GM11168 (cell line): ENCODE measurements around the gene XPNPEP1.

Experiments
- in situ Hi-C: fragments of 300-500 bp; cut with MboI; formaldehyde crosslinking; loops from one replicate; pipeline ENCODE4 v1.12.0; 2022; ENCODE audit warnings: low sequenced_read_pairs; ENCODE audit not compliant: unreplicated experiment

The XPNPEP1 gene

DNA sequence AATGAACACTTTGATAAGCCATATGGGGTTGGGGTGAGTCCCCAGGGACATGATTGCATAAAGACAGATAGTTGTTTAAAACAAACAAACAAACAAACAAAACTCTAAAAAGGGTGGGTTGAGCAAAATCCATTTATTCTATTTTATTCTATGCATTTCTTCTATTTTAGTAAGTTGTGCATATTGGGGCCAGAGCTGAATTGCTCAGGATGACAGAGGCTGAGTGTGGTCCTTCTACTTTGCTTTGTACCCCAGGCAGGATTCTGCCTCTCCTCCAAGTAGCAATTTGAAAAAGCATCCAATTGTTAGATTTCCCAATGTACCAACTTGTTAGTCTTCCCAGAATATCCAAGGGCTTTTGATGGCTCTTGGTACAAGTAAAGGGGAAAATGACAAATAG, 29.2 kb upstream of the XPNPEP1 start:
- in situ Hi-C loops, result no loop called here

DNA sequence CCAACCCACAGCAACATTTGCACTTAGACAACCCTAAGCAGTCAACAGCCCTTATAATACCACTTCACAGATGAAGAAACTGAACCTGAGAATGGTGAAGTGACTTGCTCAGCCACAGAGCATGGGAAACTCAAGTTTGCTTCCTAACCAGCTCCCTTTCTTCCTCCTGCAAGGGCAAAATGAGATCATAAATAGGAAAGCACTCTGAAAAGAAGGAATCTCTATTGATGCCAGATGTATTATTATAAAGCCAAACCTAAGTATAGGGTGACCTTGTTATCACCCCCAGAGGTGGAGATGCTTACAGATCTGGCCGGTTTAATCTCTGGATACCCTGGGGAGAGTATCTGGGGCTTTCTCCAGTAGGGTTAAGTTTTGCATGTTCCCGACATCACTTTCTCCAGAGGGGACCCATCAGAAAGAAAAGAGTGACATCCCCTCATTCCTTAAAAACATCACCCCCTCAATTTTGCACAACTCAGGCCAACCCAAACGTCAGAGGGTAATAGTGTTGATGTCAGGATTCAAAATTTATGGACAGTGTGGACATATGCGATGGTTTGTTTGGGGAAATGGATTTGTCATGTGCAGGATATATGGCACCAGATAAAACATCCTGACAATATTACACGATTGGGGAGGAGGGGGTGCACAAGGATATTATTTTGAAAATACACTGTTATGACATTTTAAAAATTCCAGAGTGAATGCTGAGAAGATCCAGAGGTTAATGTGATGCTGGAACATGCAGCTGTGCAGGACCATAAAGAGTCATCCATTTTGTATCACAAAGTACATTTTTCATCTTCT, 24.0 kb upstream of the XPNPEP1 start:
- in situ Hi-C loops, result no loop called here

DNA sequence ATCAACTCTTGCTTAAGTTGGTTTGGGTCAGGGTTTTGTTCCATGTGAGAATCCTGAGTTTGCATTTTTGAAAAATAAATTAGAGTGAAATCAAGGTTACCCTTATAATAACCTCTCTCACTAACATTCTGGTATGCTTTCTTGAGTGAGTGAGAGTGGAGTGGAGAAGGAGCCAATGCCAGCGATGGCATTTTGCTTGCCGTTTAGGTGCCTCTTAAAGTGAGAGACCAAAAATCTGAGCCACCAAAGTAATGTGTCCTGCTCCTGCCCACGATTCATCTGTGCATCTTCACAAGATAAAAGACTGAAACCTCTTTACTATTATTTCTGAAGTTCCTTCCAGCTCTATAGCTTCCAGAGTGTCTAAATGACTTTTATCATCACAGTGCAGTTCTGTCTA, 23.4 kb upstream of the XPNPEP1 start:
- in situ Hi-C loops, result no loop called here

DNA sequence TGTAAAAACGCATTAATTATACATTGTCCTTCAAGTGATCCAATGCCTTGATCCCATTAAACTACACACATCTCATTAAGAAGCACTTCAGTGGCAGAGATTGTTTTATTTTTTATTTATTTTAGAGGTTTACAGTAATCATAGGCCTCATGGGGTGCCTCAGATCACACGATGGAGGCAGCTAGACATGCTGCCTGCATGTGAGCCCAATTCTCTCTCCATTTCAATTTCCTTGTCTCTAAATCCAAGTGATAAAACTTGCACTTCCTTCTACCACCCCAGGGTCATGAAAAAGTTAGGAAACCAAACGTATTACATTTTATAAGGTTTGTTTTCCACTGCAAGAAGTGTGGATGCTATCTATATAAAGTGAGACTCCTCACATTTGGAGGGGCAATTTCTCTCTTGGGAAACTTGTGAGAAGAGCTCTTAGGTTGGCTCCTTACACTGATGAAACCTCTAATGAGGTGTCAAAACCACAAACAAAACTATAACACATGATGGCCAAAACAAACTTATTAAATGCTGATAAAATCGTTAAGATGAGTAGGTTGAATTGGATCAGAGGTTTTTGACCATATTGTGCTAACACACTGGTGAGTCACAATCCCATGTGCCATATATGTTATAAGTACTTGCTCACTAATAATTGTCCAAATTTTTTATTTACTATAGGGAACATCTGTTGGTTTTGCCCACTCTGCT, 22.3 kb upstream of the XPNPEP1 start:
- in situ Hi-C loops, result no loop called here

DNA sequence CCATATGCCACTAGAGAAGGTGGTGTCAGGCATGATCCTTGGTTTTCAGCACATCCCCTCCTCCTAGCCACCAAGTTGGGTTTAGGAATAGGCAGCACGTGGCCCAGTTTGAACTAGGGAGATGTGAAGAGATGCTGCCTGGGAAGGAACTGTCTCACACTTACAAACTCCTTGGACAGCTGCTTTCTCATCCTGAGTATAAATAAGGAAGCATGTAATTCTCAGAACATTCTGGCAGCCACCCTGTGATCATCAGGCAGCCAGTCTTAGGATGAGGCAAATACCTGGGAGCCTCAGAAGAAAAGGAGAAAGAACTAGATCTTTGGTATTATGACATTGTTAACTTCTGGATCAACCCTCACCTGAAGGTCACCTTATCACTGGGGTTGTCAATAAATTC, 21.3 kb upstream of the XPNPEP1 start:
- in situ Hi-C loops, result no loop called here

DNA sequence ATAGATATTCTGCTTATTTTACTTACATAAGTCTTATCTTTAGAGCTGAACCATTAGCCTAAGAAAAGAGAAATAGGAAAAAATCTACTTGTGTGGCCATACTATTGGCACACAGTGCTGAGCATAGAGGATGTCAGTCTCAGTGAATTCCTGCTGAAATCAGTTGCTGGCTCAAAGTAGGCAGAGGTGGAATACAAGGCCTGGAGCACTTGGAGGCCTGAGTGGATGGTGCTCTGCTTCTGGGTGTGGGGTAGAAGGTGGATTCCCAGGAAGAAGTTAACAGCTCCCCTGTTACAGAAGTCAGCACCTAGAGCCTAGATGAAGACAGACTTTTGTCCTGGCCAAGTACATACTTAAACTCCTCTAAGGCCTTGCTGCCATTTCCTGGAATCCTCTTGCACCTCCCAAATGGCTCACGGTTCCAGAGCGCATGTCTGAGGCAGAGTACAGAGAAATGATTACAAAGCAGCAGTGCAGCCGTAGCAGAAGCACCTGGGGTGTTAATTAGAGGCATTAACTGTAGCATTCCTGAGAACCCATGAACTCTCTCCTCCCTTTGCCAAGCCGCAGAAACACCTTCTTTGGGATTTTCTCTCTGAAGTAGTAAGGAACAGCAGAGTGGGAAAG, 18.0 kb upstream of the XPNPEP1 start:
- in situ Hi-C loops, result no loop called here

DNA sequence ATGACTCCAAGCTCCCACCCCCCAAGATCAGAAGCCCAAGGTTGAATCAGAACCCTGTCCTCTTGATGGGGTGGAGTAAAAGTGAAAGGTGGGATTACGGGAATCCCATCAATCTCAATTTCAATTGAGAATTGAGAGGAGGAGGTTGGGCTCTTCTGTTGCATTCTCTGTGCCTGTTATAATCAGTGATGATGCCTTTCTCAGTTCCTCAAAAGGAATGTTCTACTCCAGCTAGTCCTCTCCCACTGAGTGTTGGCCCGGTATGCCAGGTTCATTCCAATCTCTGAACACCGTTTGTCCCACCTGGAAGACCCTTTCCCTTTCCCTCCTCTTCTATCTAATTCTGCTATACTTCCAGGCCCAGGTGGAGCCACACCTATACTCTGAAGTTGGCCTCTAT, 17.2 kb upstream of the XPNPEP1 start:
- in situ Hi-C loops, result no loop called here

DNA sequence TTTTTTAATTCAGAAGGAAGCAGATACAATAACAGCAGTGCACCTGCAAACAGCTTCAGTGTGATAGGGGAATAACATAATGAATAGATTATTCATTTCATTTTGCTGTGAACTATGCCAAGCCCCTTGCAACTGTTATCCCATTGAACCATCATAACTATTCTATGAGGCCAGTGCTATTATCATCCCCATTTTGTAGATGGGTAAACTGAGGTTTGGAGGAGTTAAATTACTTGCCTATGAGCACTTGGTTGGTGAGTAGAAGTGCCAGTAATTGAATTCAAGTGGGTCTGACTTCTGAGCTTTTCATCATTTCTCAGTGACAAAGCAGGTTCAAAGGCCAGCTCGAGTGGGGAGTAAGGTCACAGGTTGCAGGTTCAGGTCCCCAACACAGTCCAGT, 16.8 kb upstream of the XPNPEP1 start:
- in situ Hi-C loops, result no loop called here

DNA sequence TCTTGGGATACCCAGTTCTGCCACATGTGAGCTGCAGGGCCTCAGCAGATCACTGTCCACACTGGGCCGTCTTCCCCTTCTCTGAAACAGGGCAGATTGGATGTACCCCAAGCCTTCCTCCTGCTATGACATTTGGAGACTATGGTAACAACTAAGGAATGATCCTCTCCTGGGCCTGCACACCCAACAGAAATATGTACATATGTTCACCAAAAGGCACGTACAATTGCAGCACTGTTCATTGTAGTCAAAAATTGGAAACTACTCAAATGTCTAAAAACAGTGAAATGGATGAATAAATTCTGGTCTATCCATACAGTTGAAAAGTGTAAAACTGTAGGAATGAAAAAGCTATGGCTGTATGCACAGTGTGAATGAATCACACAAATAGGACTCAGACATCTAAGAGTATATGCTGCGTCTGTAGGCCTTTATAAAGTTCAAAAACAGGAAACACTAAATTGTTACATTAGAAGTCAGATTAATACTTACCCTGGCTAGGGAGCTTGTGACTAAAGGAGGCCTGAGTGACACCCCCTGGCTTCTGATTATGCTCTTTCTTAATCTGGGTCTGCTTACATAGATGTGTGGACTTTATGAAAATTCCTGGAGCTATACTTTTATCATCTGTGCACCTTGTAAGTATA, 16.1 kb upstream of the XPNPEP1 start:
- in situ Hi-C loops, result no loop called here

DNA sequence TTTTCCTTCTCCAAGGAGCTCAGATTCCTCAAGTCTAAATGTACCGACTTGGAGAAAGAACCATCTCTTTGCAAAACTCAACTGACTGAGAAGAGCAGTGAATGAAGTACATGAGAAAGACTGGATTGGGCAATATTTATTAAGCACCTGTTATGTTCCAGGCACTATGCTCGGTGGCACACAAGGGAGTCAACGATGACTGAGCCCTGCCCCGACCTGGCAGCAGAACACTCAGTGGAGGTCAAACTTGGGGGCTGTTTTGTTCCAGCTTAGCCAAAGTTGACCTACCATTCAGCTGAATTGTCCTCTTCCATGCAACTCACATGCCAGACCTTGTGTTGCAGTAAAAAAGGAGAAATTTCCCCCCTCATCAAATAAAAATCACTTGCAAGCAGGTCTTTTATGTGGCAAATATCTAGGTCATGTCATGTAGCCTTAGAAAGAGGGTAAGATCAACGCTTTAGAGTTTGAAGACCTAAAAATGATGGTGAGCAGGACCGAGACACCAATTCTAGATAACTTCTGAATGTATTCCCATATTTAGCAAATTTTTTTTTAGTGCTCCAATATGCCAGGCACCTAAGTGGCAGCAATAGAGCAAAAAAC, 14.3 kb upstream of the XPNPEP1 start:
- in situ Hi-C loops, result no loop called here

DNA sequence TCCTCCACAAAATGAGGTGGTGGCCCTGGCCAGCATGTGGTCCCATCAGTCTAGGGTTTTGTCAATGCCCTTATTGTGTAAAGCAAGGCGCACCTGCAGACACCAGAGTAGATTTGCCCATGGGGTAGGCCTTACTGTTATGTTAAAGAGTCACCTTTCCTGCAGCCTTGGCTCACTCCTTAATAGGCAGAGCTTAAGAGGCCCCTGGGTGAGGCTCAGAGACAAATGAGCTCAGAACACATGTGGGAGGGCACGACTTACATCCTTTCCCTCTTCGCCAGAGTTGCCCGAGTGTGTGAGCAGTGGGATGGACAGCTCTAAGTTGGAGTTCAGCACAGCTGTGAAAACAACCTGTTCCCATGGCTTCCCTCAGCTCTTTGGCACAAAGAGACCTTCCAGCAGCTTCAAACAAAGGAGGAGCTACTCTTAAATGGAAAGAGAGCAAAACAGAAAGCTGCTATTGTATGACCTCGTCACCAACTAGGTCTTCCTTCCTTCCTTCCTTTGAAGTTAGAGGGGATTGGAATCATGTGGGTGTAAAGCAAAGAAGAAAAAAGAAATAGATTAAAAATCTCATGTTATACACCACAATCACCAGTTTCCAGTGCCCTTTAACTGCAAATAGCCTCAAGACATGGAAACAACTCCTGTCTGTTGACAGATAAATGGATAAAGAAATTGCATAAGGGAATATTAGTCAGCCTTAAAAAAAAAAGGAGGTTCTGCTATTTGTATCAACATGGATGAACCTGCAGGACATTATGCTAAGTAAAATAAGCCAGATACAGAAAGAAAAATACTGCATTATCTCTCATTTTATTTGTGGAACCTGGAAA, 11.9 kb upstream of the XPNPEP1 start:
- in situ Hi-C loops, result no loop called here

DNA sequence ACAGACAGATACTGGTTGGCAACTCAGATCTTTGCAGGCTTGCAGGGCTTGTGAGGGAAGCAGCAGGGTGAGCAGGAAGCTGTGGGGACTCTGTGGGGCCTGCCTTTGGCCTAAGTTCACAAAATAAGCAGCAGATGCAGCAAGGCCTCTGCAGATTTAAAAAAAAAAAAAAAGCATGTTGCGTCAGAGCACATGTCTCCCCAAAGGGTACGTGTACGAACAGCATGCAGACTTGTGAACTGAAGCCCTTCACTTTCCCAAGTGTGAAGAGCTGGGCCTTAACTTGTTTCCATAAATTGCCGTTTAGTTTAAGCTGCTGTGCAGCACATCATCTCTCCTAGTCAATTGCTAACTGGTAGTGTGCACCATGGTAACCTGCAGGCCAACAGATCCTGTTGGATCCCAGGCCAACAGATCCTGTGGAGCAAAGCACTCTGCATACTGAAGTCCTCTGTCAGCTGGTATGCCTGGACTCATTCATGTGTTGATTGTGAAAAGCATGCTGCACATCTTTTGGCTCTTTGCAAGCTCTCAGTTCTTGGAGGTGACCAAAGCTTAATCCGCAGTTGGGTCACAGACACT, 10.8 kb upstream of the XPNPEP1 start:
- in situ Hi-C loops, result no loop called here

DNA sequence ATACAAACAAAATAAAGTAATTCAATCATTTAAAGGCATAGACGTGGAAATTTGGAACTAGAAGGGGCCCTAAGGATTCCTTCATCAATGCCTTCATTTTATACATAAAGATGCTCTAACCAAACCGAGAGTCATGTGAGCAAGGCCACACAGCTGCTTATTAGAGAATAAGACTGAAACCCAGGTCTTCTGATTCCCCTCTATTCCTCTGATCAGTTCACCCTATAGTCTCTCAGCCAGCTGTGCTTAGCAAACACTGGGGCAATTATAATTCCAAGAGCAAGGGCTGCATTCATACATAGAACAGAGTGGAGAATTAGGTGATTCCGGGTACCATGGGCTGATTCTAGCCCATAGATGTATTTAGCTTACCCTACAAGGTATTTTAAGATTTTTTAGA, 9.7 kb upstream of the XPNPEP1 start:
- in situ Hi-C loops, result no loop called here

DNA sequence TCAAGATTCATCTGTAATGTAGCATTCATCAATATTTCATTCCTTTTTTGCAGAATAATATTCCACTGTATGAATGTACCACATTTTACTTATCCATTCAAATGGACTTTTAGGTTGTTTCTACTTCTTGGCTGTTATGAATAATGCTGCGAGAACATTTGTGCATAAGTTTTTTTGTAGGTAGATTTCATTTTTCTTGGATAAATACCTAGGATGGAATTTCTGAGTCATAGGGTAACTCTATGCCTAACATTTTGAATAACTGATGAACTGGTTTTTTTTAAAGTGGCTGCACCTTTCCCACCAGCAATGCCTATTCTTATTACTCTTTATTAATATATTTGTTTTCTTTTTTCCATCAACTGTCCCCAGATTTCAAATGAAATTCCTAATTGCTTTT, 9.1 kb upstream of the XPNPEP1 start:
- in situ Hi-C loops, result no loop called here

DNA sequence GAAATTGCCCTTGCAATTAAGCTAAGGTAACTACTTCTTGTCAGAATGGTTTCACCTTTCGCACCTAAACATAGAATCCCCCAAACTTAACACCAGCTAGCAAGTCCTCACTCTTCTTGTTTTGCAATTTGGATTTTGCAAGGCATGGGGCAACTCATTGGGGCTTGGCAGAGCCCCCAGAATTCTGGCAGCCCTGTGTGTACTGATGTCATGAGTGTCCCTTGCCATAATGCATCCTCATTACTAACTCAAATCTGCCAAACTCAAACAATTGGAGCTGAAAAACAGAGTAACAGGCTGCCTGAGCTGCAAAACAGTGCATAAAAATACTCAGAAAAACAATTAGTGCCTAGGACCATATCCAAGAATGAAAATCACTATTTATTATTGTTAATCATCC, 7.9 kb upstream of the XPNPEP1 start:
- in situ Hi-C loops, result no loop called here

DNA sequence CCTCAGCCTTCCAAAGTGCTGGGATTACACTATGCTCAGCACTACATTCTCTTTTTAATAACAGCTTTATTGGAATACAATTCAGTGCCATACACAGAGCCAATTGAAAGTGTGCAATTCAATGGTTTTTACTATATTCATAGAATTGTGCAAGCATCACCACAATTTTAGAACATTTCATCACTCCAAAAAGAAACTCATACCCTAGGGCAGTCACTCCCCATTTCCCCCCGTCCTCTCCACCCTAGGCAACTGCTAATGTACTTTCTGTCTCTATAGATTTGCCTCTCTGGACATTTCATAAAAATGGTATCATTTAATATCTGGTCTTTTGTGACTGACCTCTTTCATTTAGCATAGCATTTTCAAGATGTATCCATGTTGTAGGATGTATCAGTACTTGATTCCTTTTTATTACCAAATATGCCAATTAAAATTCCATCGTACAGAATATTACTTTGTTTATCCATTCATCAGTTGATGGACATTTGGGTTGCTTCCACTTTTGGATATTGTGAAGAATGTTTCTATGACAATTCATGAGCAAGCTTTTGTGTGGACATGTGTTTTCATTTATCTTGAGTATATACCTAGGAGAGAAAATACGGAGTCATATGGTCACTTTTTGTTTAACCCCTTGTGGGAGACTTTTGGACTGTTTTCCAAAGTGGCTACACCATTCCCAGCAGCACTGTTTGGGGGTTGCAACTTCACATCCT, 6.3 kb upstream of the XPNPEP1 start:
- in situ Hi-C loops, result no loop called here

DNA sequence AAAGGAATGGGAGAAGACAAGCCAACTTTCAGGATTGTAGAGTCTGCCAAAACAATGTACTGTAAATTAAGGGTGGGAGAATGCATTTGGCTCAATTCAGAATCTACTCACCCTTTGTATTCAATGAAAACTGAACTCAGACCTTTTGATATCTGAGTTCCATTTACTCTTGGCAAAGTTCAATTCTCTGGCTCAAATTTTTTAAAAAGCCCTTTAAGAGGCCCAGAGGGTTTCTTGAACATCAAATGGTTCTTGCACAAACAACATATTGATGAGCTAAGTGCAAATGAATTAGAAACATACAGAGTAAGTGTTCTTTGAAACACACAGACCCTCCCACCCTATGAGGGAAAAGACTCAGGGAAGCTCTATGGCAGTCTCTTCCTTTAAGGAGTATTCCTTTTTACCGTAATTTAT, 5.2 kb upstream of the XPNPEP1 start:
- in situ Hi-C loops, result no loop called here

DNA sequence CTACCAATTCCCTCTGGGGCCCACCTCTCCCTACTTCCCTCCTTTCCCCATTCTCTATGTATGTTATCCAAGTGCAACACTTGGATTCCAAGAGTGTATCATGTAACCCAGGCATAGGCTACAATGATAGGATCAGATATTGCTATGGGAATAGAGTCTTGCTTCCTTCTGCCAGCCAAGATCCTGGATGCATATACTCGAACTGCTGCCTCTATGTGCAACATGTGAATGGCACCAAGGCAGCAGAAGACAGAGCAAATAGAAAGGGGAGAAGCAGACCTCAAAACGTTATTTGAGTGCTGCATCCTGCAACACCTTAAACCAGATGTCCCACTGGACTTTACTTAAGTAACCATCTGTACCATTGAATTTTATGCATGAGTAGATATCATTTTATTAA, 3.5 kb upstream of the XPNPEP1 start:
- in situ Hi-C loops, result no loop called here
